ENCODE results near the gene KIF11. TPM values are rescaled to one million over a fixed set of nuclear protein-coding genes. Genes with fewer than 3 reads are reported as not detected.
A peak's percentile ranks its signal among the peaks of the same experiment; 100 is the strongest.

KIF11 gene
- total and polyA plus RNA-seq, 2 of the 13 experiments (the other 11 are each of a cell fraction or from before 2014, with no cell fraction given): 8.7 to 38.4 TPM

GRCh38 chr10:92573091-92573797 is 19.7 kb upstream of the KIF11 start (continued):
- TF ChIP-seq ZUFSP (CRISPR knock-in tag; IDR thresholded peaks at IDR 0.05; ENCODE audit: borderline replicate concordance) (0 out of 2 replicates have a peak, but pooled peaks have one; percentile 44), JUND (CRISPR knock-in tag; IDR thresholded peaks at IDR 0.05) (no peak), TBL1XR1 (IDR thresholded peaks at IDR 0.05; ENCODE audit: borderline replicate concordance, low read length, partially characterized antibody) (no peak), TEF (CRISPR knock-in tag; IDR thresholded peaks at IDR 0.05) (0 out of 2 replicates have a peak, but pooled peaks have one; percentile 6), ZNF260 (CRISPR knock-in tag; IDR thresholded peaks at IDR 0.05; ENCODE audit: borderline replicate concordance, low read depth) (no peak), ZNF704 (CRISPR knock-in tag; IDR thresholded peaks at IDR 0.05; ENCODE audit: borderline replicate concordance) (peak; percentile 83), ZFP82 (CRISPR knock-in tag; IDR thresholded peaks at IDR 0.05; ENCODE audit: borderline replicate concordance) (0 out of 2 replicates have a peak, but pooled peaks have one; percentile 14), MXD4 (CRISPR knock-in tag; IDR thresholded peaks at IDR 0.05) (no peak), ZBTB43 (CRISPR knock-in tag; conservative IDR thresholded peaks at IDR 0.05) (peak; percentile 12; the same call in 1 of the 2 replicates), HOXA3 (CRISPR knock-in tag; IDR thresholded peaks at IDR 0.05) (peak; percentile 10; the same call in 1 of the 2 replicates), ZNF788 (CRISPR knock-in tag; IDR thresholded peaks at IDR 0.05; ENCODE audit: borderline replicate concordance) (peak; percentile 8; the same call in 1 of the 2 replicates), ZNF530 (CRISPR knock-in tag; IDR thresholded peaks at IDR 0.05; ENCODE audit: low read depth) (0 out of 2 replicates have a peak, but pooled peaks have one; percentile 32), BRCA1 (CRISPR knock-in tag; IDR thresholded peaks at IDR 0.05) (no peak), ZHX2 (IDR thresholded peaks at IDR 0.05; ENCODE audit: low read depth) (no peak), ZHX2 (CRISPR knock-in tag; IDR thresholded peaks at IDR 0.05; ENCODE audit: borderline replicate concordance) (0 out of 2 replicates have a peak, but pooled peaks have one; percentile 0), BCL6 (CRISPR knock-in tag; IDR thresholded peaks at IDR 0.05) (no peak), ONECUT2 (CRISPR knock-in tag; IDR thresholded peaks at IDR 0.05) (no peak), ZNF841 (CRISPR knock-in tag; IDR thresholded peaks at IDR 0.05; ENCODE audit: borderline replicate concordance) (no peak)

All from HepG2 (cell line).